PC-9 (cell line): ENCODE results near the gene PPM1N.

Source experiments
- CTCF ChIP-seq: fragments of 200-600 bp; sonication (generic); conservative IDR thresholded peaks from 2 replicates; pipeline ENCODE4 v1.6.1; 2017; ENCODE audit warnings: mixed run types, antibody characterized with exemption, mild to moderate bottlenecking, moderate library complexity
- EZH2 ChIP-seq: fragments of 200-600 bp; sonication (generic); IDR thresholded peaks from 2 replicates; pipeline ENCODE4 v1.8.0; 2017; ENCODE audit warnings: antibody characterized with exemption, low read depth

- TF ChIP-seq CTCF: no peak; the same call in 1 of the 2 replicates
- no peak for TF ChIP-seq EZH2
These were observed 30.0 kb upstream of the PPM1N start for GRCh38 chr19:45468159-45468651.
